ENCODE measurements around the gene NPEPL1.

The NPEPL1 gene

GRCh38 chr20:58714340-58714922 is 21.8 kb downstream of the NPEPL1 start:
- Mint-ChIP-seq H3K27me3 (no peaks in the 10 kb centered on the region), H3K4me3 (no peak overlapping the region), H3K36me3 (ENCODE audit: low read depth) (peaks cover 67% of the 10 kb centered on the region), H3K9me3 (no peaks in the 10 kb centered on the region), H3K27ac (peak overlapping the region; percentile 42), H3K4me1 (ENCODE audit: low read depth) (no peaks in the 10 kb centered on the region)
- intact Hi-C loops (cut with micrococcal nuclease) = no loop called here

- no peaks in the 10 kb centered on the region for H3K4me1 Mint-ChIP-seq (ENCODE audit: low read depth)
- intact Hi-C loops (cut with micrococcal nuclease) = no loop called here
- peak overlapping the region; percentile 42 for H3K27ac Mint-ChIP-seq
- no peaks in the 10 kb centered on the region for H3K27me3 Mint-ChIP-seq
- H3K36me3 Mint-ChIP-seq (ENCODE audit: low read depth) = peaks cover 62% of the 10 kb centered on the region
- H3K9me3 Mint-ChIP-seq = no peaks in the 10 kb centered on the region
- H3K4me3 Mint-ChIP-seq = no peak overlapping the region
These were observed 22.3 kb downstream of the NPEPL1 start for GRCh38 chr20:58714923-58715351.

GRCh38 chr20:58715391-58715800 is 22.8 kb downstream of the NPEPL1 start:
- Mint-ChIP-seq H3K36me3 (ENCODE audit: low read depth) (peaks cover 58% of the 10 kb centered on the region), H3K4me3 (no peak overlapping the region), H3K27me3 (no peaks in the 10 kb centered on the region), H3K27ac (no peak overlapping the region), H3K9me3 (no peaks in the 10 kb centered on the region), H3K4me1 (ENCODE audit: low read depth) (no peaks in the 10 kb centered on the region)
- intact Hi-C loops (cut with micrococcal nuclease) = no loop called here

GRCh38 chr20:58715801-58716475 is 23.3 kb downstream of the NPEPL1 start:
- H3K4me3 Mint-ChIP-seq = no peak overlapping the region
- H3K4me1 Mint-ChIP-seq (ENCODE audit: low read depth) = no peaks in the 10 kb centered on the region
- peaks cover 4% of the 10 kb centered on the region for H3K27me3 Mint-ChIP-seq
- intact Hi-C loops (cut with micrococcal nuclease) = no loop called here
- H3K9me3 Mint-ChIP-seq = no peaks in the 10 kb centered on the region
- peaks cover 53% of the 10 kb centered on the region for H3K36me3 Mint-ChIP-seq (ENCODE audit: low read depth)
- H3K27ac Mint-ChIP-seq = no peak overlapping the region

- Mint-ChIP-seq H3K36me3 (ENCODE audit: low read depth) (peaks cover 45% of the 10 kb centered on the region), H3K9me3 (no peaks in the 10 kb centered on the region), H3K4me1 (ENCODE audit: low read depth) (peaks cover 7% of the 10 kb centered on the region), H3K4me3 (no peak overlapping the region), H3K27ac (no peak overlapping the region), H3K27me3 (peaks cover 7% of the 10 kb centered on the region)
- intact Hi-C loops (cut with micrococcal nuclease) = no loop called here
These were observed 24.1 kb downstream of the NPEPL1 start for GRCh38 chr20:58716476-58717277.

- Mint-ChIP-seq H3K9me3 (no peaks in the 10 kb centered on the region), H3K36me3 (ENCODE audit: low read depth) (peaks cover 37% of the 10 kb centered on the region), H3K27ac (no peak overlapping the region), H3K4me1 (ENCODE audit: low read depth) (peaks cover 15% of the 10 kb centered on the region), H3K4me3 (no peak overlapping the region), H3K27me3 (peaks cover 11% of the 10 kb centered on the region)
- intact Hi-C loops (cut with micrococcal nuclease) = no loop called here
These were observed 24.9 kb downstream of the NPEPL1 start for GRCh38 chr20:58717278-58718091.

- Mint-ChIP-seq H3K4me3 (no peak overlapping the region), H3K9me3 (no peaks in the 10 kb centered on the region), H3K27me3 (peaks cover 17% of the 10 kb centered on the region), H3K4me1 (ENCODE audit: low read depth) (peaks cover 21% of the 10 kb centered on the region), H3K36me3 (ENCODE audit: low read depth) (peaks cover 31% of the 10 kb centered on the region), H3K27ac (no peak overlapping the region)
- intact Hi-C loops (cut with micrococcal nuclease) = no loop called here
These were observed 25.5 kb downstream of the NPEPL1 start for GRCh38 chr20:58718121-58718563.

- Mint-ChIP-seq H3K4me1 (ENCODE audit: low read depth) (peaks cover 21% of the 10 kb centered on the region), H3K4me3 (no peak overlapping the region), H3K27ac (no peak overlapping the region), H3K27me3 (peaks cover 23% of the 10 kb centered on the region), H3K9me3 (no peaks in the 10 kb centered on the region), H3K36me3 (ENCODE audit: low read depth) (peaks cover 26% of the 10 kb centered on the region)
- intact Hi-C loops (cut with micrococcal nuclease) = no loop called here
These were observed 26.1 kb downstream of the NPEPL1 start for GRCh38 chr20:58718729-58719128.

GRCh38 chr20:58719258-58719657 is 26.7 kb downstream of the NPEPL1 start:
- H3K4me1 Mint-ChIP-seq (ENCODE audit: low read depth) = peaks cover 21% of the 10 kb centered on the region
- no peak overlapping the region for H3K4me3 Mint-ChIP-seq
- peaks cover 20% of the 10 kb centered on the region for H3K36me3 Mint-ChIP-seq (ENCODE audit: low read depth)
- H3K9me3 Mint-ChIP-seq = no peaks in the 10 kb centered on the region
- peaks cover 27% of the 10 kb centered on the region for H3K27me3 Mint-ChIP-seq
- no peak overlapping the region for H3K27ac Mint-ChIP-seq
- intact Hi-C loops (cut with micrococcal nuclease) = no loop called here

GRCh38 chr20:58719971-58720371 is 27.4 kb downstream of the NPEPL1 start:
- Mint-ChIP-seq H3K36me3 (ENCODE audit: low read depth) (peaks cover 13% of the 10 kb centered on the region), H3K9me3 (no peaks in the 10 kb centered on the region), H3K4me1 (ENCODE audit: low read depth) (peaks cover 21% of the 10 kb centered on the region), H3K27me3 (peaks cover 34% of the 10 kb centered on the region), H3K4me3 (no peak overlapping the region), H3K27ac (no peak overlapping the region)
- intact Hi-C loops (cut with micrococcal nuclease) = no loop called here

- Mint-ChIP-seq H3K27ac (no peak overlapping the region), H3K27me3 (peaks cover 38% of the 10 kb centered on the region), H3K4me3 (no peak overlapping the region), H3K36me3 (ENCODE audit: low read depth) (peaks cover 4% of the 10 kb centered on the region), H3K9me3 (no peaks in the 10 kb centered on the region), H3K4me1 (ENCODE audit: low read depth) (peaks cover 21% of the 10 kb centered on the region)
- intact Hi-C loops (cut with micrococcal nuclease) = no loop called here
These were observed 28.3 kb downstream of the NPEPL1 start for GRCh38 chr20:58720890-58721289.

- peak overlapping the region; percentile 4 for H3K4me3 Mint-ChIP-seq
- intact Hi-C loops (cut with micrococcal nuclease) = no loop called here
- peaks cover 21% of the 10 kb centered on the region for H3K4me1 Mint-ChIP-seq (ENCODE audit: low read depth)
- H3K27me3 Mint-ChIP-seq = peaks cover 40% of the 10 kb centered on the region
- peak overlapping the region; percentile 66 for H3K27ac Mint-ChIP-seq
- no peaks in the 10 kb centered on the region for H3K9me3 Mint-ChIP-seq
- no peaks in the 10 kb centered on the region for H3K36me3 Mint-ChIP-seq (ENCODE audit: low read depth)
These were observed 29.6 kb downstream of the NPEPL1 start for GRCh38 chr20:58721951-58722778.

Data from dendritic cell treated with granulocyte-macrophage colony-stimulating factor and Interleukin-4, amounts not matched to agents 40 ng/mL and 50 ng/mL, for 4 days (primary cell).